Right hindlimb (tissue), 1 donor: ENCODE measurements around the gene SGPP2.
"Not testable (repeated sequence)": the region's sequence is repeated elsewhere in the genome, so short reads cannot be mapped to it uniquely, and the experiment has no call there.

Source experiments
- DNase-seq: peaks from one replicate; pipeline ENCODE4 v3.0.0-alpha.2; 2018

Gene SGPP2

GRCh38 chr2:222532315-222532714 lies 108.0 kb downstream of the SGPP2 start:
- no peak for DNase-seq

GRCh38 chr2:222535477-222535876 lies 111.1 kb downstream of the SGPP2 start:
- no peak for DNase-seq

GRCh38 chr2:222538535-222538934 lies 114.2 kb downstream of the SGPP2 start:
- DNase-seq, result no peak

- no peak for DNase-seq
Measured at GRCh38 chr2:222544661-222545060, 120.3 kb downstream of the SGPP2 start.

GRCh38 chr2:222545823-222546795 lies 121.8 kb downstream of the SGPP2 start:
- no peak for DNase-seq

GRCh38 chr2:222547083-222547482 lies 122.7 kb downstream of the SGPP2 start:
- DNase-seq, result no peak

GRCh38 chr2:222548992-222549391 lies 124.6 kb downstream of the SGPP2 start:
- DNase-seq, result no peak

- DNase-seq, result no peak
Measured at GRCh38 chr2:222554517-222554916, 130.2 kb downstream of the SGPP2 start.

GRCh38 chr2:222561151-222561550 lies 136.8 kb downstream of the SGPP2 start:
- DNase-seq, result no peak

- DNase-seq, result peak; percentile 24
Measured at GRCh38 chr2:222561817-222562645, 137.7 kb downstream of the SGPP2 start.

GRCh38 chr2:222563106-222563718 lies 138.9 kb downstream of the SGPP2 start:
- no peak for DNase-seq

- no peak for DNase-seq
Measured at GRCh38 chr2:222563936-222564335, 139.6 kb downstream of the SGPP2 start.

GRCh38 chr2:222566229-222566628 lies 141.9 kb downstream of the SGPP2 start:
- no peak for DNase-seq

GRCh38 chr2:222568865-222569264 lies 144.5 kb downstream of the SGPP2 start:
- peak; percentile 49 for DNase-seq

GRCh38 chr2:222569826-222570225 lies 145.5 kb downstream of the SGPP2 start:
- DNase-seq, result no peak

GRCh38 chr2:222572264-222572721 lies 147.9 kb downstream of the SGPP2 start:
- peak; percentile 25 for DNase-seq

GRCh38 chr2:222572751-222573174 lies 148.4 kb downstream of the SGPP2 start:
- DNase-seq, result no peak

- DNase-seq, result no peak
Measured at GRCh38 chr2:222575618-222576017, 151.3 kb downstream of the SGPP2 start.

GRCh38 chr2:222576171-222577081 lies 152.1 kb downstream of the SGPP2 start:
- no peak for DNase-seq

- no peak for DNase-seq
Measured at GRCh38 chr2:222577341-222577740, 153.0 kb downstream of the SGPP2 start.

- DNase-seq, result no peak
Measured at GRCh38 chr2:222582928-222583327, 158.6 kb downstream of the SGPP2 start.

GRCh38 chr2:222584589-222584988 lies 160.2 kb downstream of the SGPP2 start:
- DNase-seq, result not testable (repeated sequence)
